Stimulated activated naive CD8-positive, alpha-beta T cell treated with anti-CD3 and anti-CD28 coated beads, Interleukin-15, Interleukin-2, amounts not matched to agents 100 ng/mL and 50 ng/mL, for 24 hours (primary cell): ENCODE results near the gene RAP2C.
A peak's percentile ranks its signal among the peaks of the same experiment; 100 is the strongest.

ENCODE experiments used
- H3K27ac Mint-ChIP-seq: one replicate; pipeline ENCODE4 v1.8.0; 2021; ENCODE audit warnings: mild to moderate bottlenecking, mixed read lengths
- H3K27me3 Mint-ChIP-seq: one replicate; pipeline ENCODE4 v1.8.0; 2021; ENCODE audit warnings: mixed read lengths
- H3K36me3 Mint-ChIP-seq: one replicate; pipeline ENCODE4 v1.8.0; 2021; ENCODE audit warnings: low read depth, mixed read lengths
- H3K4me1 Mint-ChIP-seq: one replicate; pipeline ENCODE4 v1.8.0; 2021; ENCODE audit warnings: low read depth, mixed read lengths
- H3K4me3 Mint-ChIP-seq: one replicate; pipeline ENCODE4 v1.8.0; 2021; ENCODE audit warnings: mild to moderate bottlenecking, mixed read lengths
- H3K9me3 Mint-ChIP-seq: one replicate; pipeline ENCODE4 v1.8.0; 2021; ENCODE audit warnings: mixed read lengths

RAP2C gene

DNA sequence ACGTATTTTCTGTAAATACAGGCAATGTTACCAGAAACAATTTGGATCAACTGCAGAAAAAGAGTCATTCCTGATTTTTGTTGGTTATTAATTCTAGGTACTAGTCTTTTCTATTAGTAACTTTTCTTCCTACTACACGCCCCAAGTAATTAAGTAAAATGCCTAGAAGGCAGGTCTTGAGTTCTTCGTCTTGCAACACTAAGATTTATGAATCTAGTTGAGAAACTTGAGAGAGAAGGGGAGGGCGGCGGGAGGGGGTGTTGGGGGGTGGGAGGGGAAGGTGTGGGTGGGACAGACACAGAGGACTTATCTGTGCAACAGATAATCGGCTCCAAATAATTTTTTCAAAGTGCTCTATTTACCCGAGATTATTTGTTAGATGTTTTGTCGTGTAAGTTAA, 3.0 kb downstream of the RAP2C start:
- Mint-ChIP-seq H3K27me3 (no peaks in the 10 kb centered on the region), H3K9me3 (no peaks in the 10 kb centered on the region), H3K27ac (peak overlapping the region; percentile 94), H3K4me3 (peak overlapping the region; percentile 94), H3K36me3 (peaks cover 33% of the 10 kb centered on the region), H3K4me1 (peaks cover 45% of the 10 kb centered on the region)

DNA sequence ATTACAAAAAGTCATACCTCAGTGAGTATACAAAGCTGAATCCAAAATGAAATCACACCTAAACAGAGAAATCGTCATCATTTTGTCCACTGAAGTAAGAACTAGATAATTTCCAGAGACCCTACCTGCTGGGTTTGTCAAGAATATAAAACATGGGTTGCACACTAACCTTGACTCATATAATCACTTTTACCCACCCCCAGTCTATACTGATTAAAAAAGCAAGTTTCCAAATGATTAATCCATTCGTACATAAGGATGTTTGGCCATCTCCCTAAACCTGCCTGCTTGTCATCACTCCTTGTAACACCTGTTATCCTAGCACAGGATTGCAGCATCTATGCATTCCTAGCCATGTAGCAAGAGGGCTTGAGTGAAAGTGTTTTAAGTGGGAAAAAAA, 4.7 kb downstream of the RAP2C start:
- peak overlapping the region; percentile 94 for H3K4me3 Mint-ChIP-seq
- peaks cover 40% of the 10 kb centered on the region for H3K36me3 Mint-ChIP-seq
- peaks cover 56% of the 10 kb centered on the region for H3K4me1 Mint-ChIP-seq
- H3K27me3 Mint-ChIP-seq: no peaks in the 10 kb centered on the region
- peak overlapping the region; percentile 71 for H3K27ac Mint-ChIP-seq
- no peaks in the 10 kb centered on the region for H3K9me3 Mint-ChIP-seq

DNA sequence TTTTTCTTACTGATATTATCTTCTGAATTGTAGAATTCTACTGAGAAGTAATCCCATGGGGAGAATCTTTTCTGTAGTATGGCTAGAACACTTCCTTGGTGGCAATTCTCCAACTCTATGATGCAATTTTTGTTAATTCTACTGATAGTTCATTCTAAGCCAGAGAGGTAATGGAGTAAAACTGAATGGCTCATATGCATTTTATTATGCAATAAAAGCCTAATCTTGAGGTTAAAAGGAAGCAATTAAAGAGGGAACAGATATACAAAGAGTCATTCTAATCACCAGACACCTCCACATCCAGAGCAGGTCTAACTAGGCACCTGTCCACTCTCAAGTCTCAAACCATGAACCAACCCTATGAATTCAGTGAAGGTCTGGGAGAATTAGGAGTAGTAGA, 9.7 kb downstream of the RAP2C start:
- Mint-ChIP-seq H3K4me1 (peaks cover 64% of the 10 kb centered on the region), H3K36me3 (peaks cover 49% of the 10 kb centered on the region), H3K9me3 (no peaks in the 10 kb centered on the region), H3K27me3 (no peaks in the 10 kb centered on the region), H3K4me3 (no peak overlapping the region), H3K27ac (no peak overlapping the region)

DNA sequence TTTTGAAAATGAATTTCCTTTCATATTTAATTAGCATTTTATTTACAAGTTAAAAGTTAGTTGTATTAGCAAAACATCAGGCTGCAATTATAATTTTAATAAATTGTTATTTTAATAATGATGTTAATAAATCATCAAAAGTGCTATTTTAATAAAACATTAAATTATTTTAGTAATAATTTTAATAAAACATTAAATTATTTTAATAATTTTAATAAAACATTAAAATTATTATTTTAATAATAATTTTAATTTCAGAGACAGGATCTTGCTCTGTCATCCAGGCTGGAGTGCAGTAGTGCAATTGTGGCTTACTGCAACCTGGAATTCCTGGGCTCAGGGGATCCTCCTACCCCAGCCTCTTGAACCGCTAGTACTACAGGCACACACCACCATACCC, 10.8 kb downstream of the RAP2C start:
- no peaks in the 10 kb centered on the region for H3K9me3 Mint-ChIP-seq
- peaks cover 40% of the 10 kb centered on the region for H3K36me3 Mint-ChIP-seq
- H3K4me3 Mint-ChIP-seq: no peak overlapping the region
- peaks cover 54% of the 10 kb centered on the region for H3K4me1 Mint-ChIP-seq
- no peak overlapping the region for H3K27ac Mint-ChIP-seq
- no peaks in the 10 kb centered on the region for H3K27me3 Mint-ChIP-seq

DNA sequence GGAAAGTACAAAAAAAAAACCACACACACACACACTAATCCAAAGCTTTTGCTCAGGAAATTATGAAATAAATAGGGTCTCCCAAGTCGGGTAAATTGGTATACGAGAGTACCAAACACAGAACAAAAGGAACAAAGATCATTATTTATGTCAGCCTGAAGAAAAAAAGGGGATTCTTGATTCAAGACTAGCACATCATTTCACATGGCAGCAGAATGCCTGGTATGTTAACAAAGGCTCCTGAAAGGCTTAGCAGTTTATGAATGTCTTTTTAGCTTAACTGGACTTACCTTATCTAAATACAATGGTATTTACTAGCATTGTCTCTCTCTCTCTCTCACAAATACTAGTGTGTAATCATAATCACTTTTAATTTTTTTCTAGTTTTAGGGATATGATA, 11.3 kb downstream of the RAP2C start:
- H3K27ac Mint-ChIP-seq: no peak overlapping the region
- no peak overlapping the region for H3K4me3 Mint-ChIP-seq
- peaks cover 39% of the 10 kb centered on the region for H3K36me3 Mint-ChIP-seq
- no peaks in the 10 kb centered on the region for H3K9me3 Mint-ChIP-seq
- peaks cover 52% of the 10 kb centered on the region for H3K4me1 Mint-ChIP-seq
- H3K27me3 Mint-ChIP-seq: no peaks in the 10 kb centered on the region

DNA sequence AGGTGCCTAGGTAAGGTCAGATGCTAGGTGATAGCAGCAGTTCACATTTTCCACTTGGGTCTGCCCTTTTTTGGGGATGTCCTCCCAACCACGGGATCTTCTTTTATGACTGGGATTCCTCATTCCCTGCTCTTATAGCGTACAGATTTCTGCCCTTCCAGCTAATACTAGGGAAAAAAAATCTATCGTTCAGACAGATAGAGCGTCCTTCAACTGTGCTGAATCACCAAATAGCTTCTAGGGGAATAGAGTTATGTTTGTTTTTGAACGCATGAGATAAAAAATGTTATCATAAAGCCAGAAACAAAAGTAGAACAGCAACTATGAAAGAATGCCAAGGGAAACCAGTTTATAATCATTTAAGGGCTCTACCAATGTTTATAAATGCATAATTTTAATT, 13.0 kb downstream of the RAP2C start:
- H3K4me1 Mint-ChIP-seq: peaks cover 37% of the 10 kb centered on the region
- H3K27ac Mint-ChIP-seq: no peak overlapping the region
- H3K36me3 Mint-ChIP-seq: peaks cover 24% of the 10 kb centered on the region
- no peak overlapping the region for H3K4me3 Mint-ChIP-seq
- no peaks in the 10 kb centered on the region for H3K27me3 Mint-ChIP-seq
- H3K9me3 Mint-ChIP-seq: no peaks in the 10 kb centered on the region

DNA sequence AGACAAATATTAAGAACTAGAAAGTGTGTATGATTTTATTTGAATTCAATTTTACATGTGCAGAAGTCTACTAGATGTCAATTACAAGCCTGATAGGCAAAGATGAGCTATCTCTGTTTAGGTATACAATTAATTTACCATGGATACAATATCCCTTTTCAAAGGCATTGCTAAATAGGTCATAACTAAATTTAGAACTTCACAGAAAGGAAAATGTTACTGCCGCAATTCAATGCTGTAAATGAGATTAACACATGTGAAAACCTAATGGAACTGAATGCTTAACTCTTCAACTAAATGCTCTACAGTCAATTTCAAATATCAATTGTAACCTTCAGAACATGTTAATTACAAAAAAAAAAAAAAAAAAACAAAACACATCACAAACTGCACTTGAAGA, 14.6 kb downstream of the RAP2C start:
- no peaks in the 10 kb centered on the region for H3K27me3 Mint-ChIP-seq

DNA sequence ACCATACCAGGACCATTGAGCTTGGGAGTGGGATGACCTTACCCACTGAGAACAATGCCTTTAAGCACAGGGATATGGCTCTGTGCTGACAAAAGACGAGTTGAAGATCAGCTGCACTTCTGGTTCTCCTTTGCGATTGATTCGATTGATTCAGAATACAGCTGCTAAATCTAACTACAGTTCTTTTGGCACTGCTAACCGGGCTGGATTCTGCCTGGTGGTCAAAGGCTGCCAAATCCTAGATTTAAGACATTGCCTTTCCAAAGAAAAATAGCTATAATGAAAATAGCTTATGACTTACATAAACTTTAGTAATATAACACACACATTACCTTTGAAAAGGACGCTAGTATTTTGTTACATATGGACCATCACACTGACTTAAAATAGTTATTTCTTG, 18.3 kb downstream of the RAP2C start:
- H3K4me1 Mint-ChIP-seq: peaks cover 3% of the 10 kb centered on the region
- H3K36me3 Mint-ChIP-seq: peaks cover 14% of the 10 kb centered on the region
- peaks cover 5% of the 10 kb centered on the region for H3K9me3 Mint-ChIP-seq
- H3K27me3 Mint-ChIP-seq: no peaks in the 10 kb centered on the region
- H3K4me3 Mint-ChIP-seq: no peak overlapping the region
- H3K27ac Mint-ChIP-seq: no peak overlapping the region

More for the DNA sequence above, 14.6 kb downstream of the RAP2C start:
- H3K27ac Mint-ChIP-seq: no peak overlapping the region
- no peaks in the 10 kb centered on the region for H3K9me3 Mint-ChIP-seq
- H3K36me3 Mint-ChIP-seq: peaks cover 18% of the 10 kb centered on the region
- H3K4me3 Mint-ChIP-seq: no peak overlapping the region
- peaks cover 21% of the 10 kb centered on the region for H3K4me1 Mint-ChIP-seq

DNA sequence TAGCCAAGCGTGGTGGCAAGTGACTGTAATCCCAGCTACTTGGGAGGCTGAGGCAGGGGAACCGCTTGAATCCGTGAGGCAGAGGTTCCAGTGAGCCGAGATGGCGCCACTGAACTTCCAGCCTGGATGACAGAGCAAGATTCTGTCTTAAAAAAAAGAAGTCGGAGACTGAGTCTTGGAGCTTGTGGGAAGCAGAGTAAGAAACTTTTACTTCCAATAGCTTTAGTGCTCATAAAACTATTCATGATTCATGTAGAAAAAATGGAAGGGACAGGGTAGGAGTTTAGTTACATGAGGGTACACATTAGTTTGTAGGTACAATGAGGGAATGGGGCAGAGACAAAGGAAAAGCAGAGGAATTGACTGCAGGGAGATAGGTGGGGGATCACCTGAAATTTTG, 19.3 kb downstream of the RAP2C start:
- Mint-ChIP-seq H3K27ac (no peak overlapping the region), H3K36me3 (peaks cover 8% of the 10 kb centered on the region), H3K9me3 (peaks cover 5% of the 10 kb centered on the region), H3K4me1 (no peaks in the 10 kb centered on the region), H3K4me3 (no peak overlapping the region), H3K27me3 (no peaks in the 10 kb centered on the region)

DNA sequence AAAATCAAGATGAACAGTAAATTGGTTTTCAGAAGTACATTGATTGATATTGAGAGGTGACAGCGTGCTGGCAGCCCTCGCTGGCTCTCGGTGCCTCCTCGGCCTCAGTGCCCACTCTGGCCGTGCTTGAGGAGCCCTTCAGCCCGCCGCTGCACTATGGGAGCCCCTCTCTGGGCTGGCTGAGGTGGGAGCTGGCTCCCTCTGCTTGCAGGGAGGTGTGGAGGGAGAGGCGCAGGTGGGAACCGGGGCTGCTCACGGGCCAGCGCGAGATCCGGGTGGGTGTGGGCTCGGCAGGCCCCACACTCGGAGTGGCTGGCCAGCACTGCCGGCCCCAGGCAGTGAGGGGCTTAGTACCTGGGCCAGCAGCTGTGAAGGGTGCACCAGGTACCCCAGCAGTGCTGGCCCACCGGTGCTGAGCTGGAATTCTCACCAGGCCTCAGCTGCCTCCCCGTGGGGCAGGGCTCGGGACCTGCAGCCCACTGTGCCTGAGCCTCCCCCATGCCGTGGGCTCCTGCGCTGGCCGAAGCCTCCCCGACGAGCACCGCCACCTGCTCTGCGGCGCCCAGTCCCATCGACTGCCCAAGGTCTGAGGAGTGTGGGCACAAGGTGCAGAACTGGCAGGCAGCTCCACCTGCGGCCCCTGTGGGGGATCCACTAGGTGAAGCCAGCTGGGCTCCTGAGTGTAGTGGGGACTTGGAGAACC, 25.2 kb downstream of the RAP2C start:
- Mint-ChIP-seq H3K4me1 (no peaks in the 10 kb centered on the region), H3K4me3 (no peak overlapping the region), H3K27ac (no peak overlapping the region), H3K9me3 (peaks cover 5% of the 10 kb centered on the region), H3K36me3 (peaks cover 5% of the 10 kb centered on the region), H3K27me3 (no peaks in the 10 kb centered on the region)

DNA sequence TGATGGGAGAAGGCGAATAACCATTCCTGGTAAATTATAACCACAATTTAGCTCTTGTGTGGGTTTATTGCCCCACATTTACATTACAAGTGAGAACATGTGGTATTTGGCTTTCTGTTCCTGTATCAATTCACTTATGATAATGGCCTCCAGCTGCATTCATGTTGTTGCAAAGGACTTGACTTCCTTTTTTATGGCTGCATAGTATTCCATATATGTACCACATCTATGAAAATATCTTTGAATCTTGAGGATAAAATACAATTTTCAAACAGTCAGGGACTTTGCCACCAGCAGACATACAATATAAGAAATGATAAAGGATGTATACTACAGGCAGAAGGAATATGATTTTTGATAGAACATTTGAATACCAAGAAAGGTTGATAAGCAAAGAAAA, 27.3 kb downstream of the RAP2C start:
- H3K9me3 Mint-ChIP-seq: peaks cover 5% of the 10 kb centered on the region
- H3K36me3 Mint-ChIP-seq: peaks cover 5% of the 10 kb centered on the region
- no peak overlapping the region for H3K4me3 Mint-ChIP-seq
- no peaks in the 10 kb centered on the region for H3K27me3 Mint-ChIP-seq
- no peaks in the 10 kb centered on the region for H3K4me1 Mint-ChIP-seq
- H3K27ac Mint-ChIP-seq: no peak overlapping the region

DNA sequence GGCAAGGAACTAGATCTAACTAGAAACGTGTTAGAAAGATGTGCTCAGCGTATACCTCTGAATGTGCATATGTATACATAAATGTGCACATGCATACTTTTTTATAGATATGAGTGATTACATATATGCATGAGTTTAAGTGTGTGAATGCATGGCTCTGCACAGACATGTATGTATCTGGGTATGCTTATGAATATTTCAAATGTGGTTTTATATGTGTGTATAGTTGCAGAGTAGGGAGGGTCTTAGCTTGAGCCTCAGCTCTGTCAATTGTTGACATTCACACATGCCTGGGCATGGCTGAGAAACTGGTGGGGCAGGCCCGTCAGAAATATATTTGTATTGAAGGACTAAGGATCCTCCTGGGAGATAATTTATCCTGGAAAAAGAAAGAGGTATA, 31.1 kb downstream of the RAP2C start:
- Mint-ChIP-seq H3K4me1 (no peaks in the 10 kb centered on the region), H3K27ac (no peak overlapping the region), H3K36me3 (no peaks in the 10 kb centered on the region), H3K27me3 (no peaks in the 10 kb centered on the region), H3K9me3 (no peaks in the 10 kb centered on the region), H3K4me3 (no peak overlapping the region)

DNA sequence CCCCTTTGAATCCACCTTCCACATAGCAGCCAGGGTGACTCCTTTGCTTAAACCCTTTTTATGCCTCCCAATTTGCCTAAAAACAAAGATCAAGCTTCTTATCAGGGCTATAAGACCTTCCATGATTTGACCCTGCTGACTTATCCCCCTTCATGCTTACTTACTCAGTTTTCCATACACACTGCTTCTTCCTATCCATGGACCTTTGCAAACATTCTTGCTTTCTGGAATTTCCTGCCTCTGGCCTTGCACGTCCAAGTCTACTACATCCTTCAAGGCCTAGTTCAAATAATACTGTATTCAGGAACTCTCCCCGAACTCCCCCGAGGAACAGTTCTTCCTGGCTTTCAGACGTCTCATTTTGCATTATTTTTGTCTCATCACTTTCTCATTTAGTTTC, 31.8 kb downstream of the RAP2C start:
- Mint-ChIP-seq H3K36me3 (no peaks in the 10 kb centered on the region), H3K27ac (no peak overlapping the region), H3K4me3 (no peak overlapping the region), H3K9me3 (no peaks in the 10 kb centered on the region), H3K4me1 (no peaks in the 10 kb centered on the region), H3K27me3 (no peaks in the 10 kb centered on the region)

DNA sequence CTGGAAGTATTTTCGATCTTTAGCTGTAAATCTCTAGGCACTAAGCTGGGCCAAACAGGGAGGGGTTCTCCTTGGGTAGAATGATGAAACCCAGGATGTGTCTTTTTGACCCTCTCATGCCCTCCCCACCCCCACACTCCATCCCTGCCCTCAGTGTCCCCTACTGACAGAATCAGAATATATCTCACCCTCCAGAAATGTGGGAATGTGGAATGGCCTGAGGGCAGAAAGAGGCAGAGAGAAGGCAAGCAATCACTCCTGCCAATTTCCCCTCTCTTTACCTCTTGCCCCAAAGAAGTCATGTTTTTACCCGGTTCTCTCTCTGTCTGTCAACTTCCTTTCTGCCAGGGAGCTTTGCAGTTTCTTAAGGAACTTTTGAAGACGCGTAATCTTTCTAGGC, 34.4 kb downstream of the RAP2C start:
- no peaks in the 10 kb centered on the region for H3K36me3 Mint-ChIP-seq
- no peaks in the 10 kb centered on the region for H3K27me3 Mint-ChIP-seq
- H3K27ac Mint-ChIP-seq: no peak overlapping the region
- H3K9me3 Mint-ChIP-seq: no peaks in the 10 kb centered on the region
- no peak overlapping the region for H3K4me3 Mint-ChIP-seq
- no peaks in the 10 kb centered on the region for H3K4me1 Mint-ChIP-seq

DNA sequence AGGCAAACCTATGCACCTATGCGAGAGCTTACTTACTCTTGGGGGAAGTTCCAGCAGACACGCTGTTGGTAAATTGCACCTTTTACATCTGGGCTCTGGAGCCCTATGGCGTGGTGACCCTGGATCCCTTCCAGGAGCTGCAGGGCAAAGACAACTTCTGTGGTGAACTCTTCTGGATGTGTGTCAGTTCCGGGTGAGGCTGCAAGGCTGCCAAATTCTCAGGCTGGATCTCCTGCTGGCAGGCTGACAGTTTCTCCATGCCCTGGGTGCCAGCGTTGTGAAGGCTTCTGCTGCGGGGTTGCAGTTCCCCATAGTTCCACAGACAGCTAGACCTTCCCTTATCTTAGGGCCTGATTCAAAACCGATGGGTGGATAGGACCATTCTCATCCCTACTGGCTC, 37.9 kb downstream of the RAP2C start:
- no peaks in the 10 kb centered on the region for H3K4me1 Mint-ChIP-seq
- no peaks in the 10 kb centered on the region for H3K36me3 Mint-ChIP-seq
- H3K9me3 Mint-ChIP-seq: no peaks in the 10 kb centered on the region
- no peak overlapping the region for H3K27ac Mint-ChIP-seq
- H3K27me3 Mint-ChIP-seq: no peaks in the 10 kb centered on the region
- H3K4me3 Mint-ChIP-seq: no peak overlapping the region

DNA sequence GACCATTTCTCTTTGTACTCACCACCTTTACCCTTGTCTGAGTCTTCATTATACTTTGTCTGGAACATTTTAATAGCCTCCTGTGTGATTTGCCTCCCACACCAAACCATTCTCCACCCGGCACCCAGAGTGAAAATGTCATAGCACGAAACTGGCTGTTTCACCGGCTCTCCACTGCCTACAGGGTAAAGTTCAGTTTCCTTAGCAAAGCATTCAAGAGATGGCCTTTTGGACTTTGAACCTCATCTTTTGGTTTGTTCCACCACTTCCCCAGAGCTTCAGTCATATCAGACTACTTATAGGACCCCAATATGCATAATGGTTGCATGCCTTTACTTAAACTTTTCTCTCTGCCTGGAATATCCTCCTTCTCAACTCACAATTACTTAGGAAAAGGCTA, 38.3 kb downstream of the RAP2C start:
- H3K27me3 Mint-ChIP-seq: no peaks in the 10 kb centered on the region
- no peaks in the 10 kb centered on the region for H3K36me3 Mint-ChIP-seq
- no peaks in the 10 kb centered on the region for H3K4me1 Mint-ChIP-seq
- no peak overlapping the region for H3K4me3 Mint-ChIP-seq
- H3K27ac Mint-ChIP-seq: no peak overlapping the region
- no peaks in the 10 kb centered on the region for H3K9me3 Mint-ChIP-seq
